GM21526 (cell line): ENCODE data around the gene TECPR2.
A peak's percentile ranks its signal among the peaks of the same experiment; 100 is the strongest.
"Not testable (repeated sequence)": the region's sequence is repeated elsewhere in the genome, so short reads cannot be mapped to it uniquely, and the experiment has no call there.

ENCODE experiments used
- ATAC-seq: cut with Tn5 transposase; IDR thresholded peaks from one replicate; pipeline ENCODE4 v1.9.1; 2021; ENCODE audit warnings: moderate library complexity; ENCODE audit not compliant: unreplicated experiment, low FRiP score

Gene TECPR2

GRCh38 chr14:102518063-102518648 is 155.4 kb downstream of the TECPR2 start:
- no peak for ATAC-seq

GRCh38 chr14:102519709-102520108 is 157.0 kb downstream of the TECPR2 start:
- not testable (repeated sequence) for ATAC-seq

GRCh38 chr14:102523200-102523568 is 160.4 kb downstream of the TECPR2 start:
- no peak for ATAC-seq

GRCh38 chr14:102523569-102524450 is 161.1 kb downstream of the TECPR2 start:
- ATAC-seq = peak; percentile 2

- ATAC-seq = peak; percentile 94
These were observed 161.9 kb downstream of the TECPR2 start for GRCh38 chr14:102524451-102525218.

- peak; percentile 25 for ATAC-seq
These were observed 162.6 kb downstream of the TECPR2 start for GRCh38 chr14:102525219-102525928.

- ATAC-seq = no peak
These were observed 163.3 kb downstream of the TECPR2 start for GRCh38 chr14:102525929-102526497.

GRCh38 chr14:102528431-102529170 is 165.9 kb downstream of the TECPR2 start:
- no peak for ATAC-seq

GRCh38 chr14:102530828-102531478 is 168.2 kb downstream of the TECPR2 start:
- no peak for ATAC-seq

- no peak for ATAC-seq
These were observed 169.5 kb downstream of the TECPR2 start for GRCh38 chr14:102532204-102532658.

GRCh38 chr14:102537981-102538601 is 175.3 kb downstream of the TECPR2 start:
- no peak for ATAC-seq

- no peak for ATAC-seq
These were observed 176.1 kb downstream of the TECPR2 start for GRCh38 chr14:102538602-102539543.

- no peak for ATAC-seq
These were observed 177.0 kb downstream of the TECPR2 start for GRCh38 chr14:102539544-102540314.

GRCh38 chr14:102540315-102541028 is 177.7 kb downstream of the TECPR2 start:
- ATAC-seq = no peak

GRCh38 chr14:102541029-102541491 is 178.3 kb downstream of the TECPR2 start:
- not testable (repeated sequence) for ATAC-seq

GRCh38 chr14:102541771-102542170 is 179.0 kb downstream of the TECPR2 start:
- ATAC-seq = no peak
